HCEC 1CT (cell line): Measurements from ENCODE around the gene MYH9.
"Not testable (repeated sequence)": the region's sequence is repeated elsewhere in the genome, so short reads cannot be mapped to it uniquely, and the experiment has no call there.

Experiments used
- DNase-seq: peaks from one replicate; pipeline ENCODE4 v3.0.0-alpha.2; 2017

MYH9 gene

GRCh38 chr22:36261675-36262074, 126.1 kb downstream of the MYH9 start:
- not testable (repeated sequence) for DNase-seq

DNA sequence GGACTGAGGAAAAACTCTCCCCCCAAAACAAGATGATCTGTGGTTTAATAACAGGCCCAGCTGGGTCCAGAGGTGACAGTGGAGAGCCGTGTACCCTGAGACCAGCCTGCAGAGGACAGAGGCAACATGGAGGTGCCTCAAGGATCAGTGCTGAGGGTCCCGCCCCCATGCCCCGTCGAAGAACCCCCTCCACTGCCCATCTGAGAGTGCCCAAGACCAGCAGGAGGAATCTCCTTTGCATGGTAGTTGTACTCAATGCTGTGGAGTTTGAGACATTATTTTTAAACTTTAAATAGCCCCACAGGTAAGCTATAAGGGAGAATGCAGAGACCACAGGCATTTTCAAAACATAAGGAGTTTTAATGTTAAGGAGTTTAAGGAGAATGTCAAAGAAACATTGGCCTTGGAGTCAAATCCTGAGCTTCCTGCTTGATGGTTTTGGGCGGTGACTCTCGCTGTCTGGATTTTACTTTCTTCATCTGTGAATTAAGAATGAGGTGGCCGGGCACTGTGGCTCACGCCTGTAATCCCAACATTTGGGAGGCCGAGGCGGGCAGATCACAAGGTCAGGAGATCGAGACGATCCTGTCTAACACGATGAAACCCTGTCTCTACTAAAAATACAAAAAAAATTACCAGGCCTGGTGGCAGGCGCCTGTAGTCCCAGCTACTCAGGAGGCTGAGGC, 128.0 kb downstream of the MYH9 start:
- DNase-seq, result no peak

GRCh38 chr22:36258701-36259614, 128.8 kb downstream of the MYH9 start:
- no peak for DNase-seq

- DNase-seq, result no peak
Observed at GRCh38 chr22:36257948-36258670, 129.7 kb downstream of the MYH9 start.

- DNase-seq, result no peak
Observed at GRCh38 chr22:36257308-36257707, 130.5 kb downstream of the MYH9 start.

DNA sequence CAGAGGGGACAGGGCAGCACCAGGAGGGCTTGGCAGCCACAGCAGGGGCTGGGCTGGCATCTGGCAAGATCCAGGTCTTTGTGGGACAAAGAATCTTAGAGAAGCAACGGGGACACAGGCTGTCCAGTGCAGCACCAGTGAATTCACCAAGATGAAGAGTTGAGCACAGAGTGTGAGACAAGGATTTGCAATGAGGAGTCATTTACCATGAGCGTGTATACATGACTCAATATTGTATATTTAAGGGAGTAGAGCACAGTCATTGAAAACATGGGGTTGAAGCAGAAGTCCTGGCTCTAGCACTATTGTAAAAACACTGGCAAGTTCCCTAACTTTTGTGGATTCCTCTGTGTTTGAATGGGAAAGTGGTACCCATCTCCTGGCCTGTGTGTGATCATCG, 131.3 kb downstream of the MYH9 start:
- no peak for DNase-seq

- not testable (repeated sequence) for DNase-seq
Observed at GRCh38 chr22:36255572-36255971, 132.2 kb downstream of the MYH9 start.

DNA sequence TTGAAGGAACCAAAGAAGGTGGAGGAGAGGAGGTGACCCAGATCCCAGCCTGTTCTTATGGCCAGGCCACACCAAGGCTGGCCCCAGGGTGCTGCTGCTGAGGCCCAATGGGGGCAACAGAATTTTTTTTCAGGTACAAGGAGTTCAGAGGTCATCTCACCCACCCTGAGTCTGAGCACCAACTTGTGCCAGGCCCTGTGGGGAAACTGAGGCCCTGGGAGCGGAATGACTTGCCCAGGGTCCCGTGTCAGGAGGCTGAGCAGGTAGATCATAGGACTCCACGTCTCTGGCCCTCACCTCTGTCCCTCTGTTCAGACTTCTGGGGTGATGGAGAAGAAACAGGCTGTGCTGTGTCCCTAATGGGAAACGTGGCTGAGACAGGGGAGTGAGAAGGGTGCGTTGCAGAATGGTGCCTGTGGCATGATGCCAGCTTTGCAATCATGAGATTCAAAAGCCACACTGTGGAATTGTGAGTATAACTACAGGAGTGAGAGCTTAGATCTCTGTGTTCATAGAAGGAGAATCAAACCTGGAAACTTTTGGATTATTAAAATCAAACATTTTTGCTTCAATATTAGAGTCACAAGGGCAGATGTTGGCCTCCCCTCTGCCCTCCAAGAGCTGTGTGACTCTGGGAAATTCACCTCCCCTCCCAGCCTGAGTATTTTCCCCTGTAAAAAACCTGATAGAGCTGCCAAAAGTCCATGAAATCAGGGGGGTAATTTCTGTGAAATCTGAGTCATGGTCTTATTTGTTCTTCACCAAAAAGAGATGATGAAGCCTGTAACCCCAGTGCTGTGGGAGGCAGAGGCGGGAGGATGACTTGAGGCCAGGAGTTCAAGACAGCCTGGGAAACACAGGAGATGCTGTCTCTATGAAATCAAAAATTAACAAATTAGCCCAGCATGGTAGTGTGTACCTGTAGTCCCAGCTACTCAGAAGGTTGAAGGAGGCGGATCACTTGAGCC, 134.0 kb downstream of the MYH9 start:
- no peak for DNase-seq

DNA sequence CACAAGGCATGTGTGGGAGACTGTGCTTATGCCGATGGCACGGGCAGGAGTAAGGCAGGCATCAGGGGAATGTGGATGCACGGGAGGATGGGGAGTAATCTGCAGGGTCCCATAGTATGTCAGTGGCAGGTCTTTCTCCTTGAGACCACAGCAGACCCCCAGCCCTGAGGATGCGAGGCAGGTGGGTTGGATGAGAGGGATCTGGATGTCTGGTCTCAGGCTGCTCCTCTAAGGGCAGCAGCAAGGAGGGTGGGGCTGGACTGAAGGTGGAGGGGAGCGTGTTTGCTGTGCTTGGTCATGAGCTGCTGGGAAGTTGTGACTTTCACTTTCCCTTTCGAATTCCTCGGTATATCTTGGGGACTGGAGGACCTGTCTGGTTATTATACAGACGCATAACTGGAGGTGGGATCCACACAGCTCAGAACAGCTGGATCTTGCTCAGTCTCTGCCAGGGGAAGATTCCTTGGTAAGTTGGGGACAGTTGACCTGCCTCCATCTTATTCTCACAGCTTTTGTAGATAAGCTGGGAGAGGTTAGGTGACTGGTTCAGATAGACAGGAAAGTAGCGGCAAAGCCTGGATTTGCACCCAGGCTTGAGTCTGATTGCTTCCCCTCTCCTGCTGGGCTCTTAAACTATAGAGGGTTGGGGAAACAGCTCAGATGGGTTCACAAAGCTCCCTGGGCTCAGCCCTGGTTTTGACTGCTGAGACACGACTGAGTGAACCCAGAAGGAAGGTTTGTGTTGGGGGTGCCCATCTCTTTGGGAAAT, 134.8 kb downstream of the MYH9 start, which contains the start of gene APOL1:
APOL1 (plus strand) TSS at position 380 of the 769 bp plus-strand sequence. CDS start 1,823 bp downstream, outside the sequence.
- DNase-seq, result peak; percentile 31

DNA sequence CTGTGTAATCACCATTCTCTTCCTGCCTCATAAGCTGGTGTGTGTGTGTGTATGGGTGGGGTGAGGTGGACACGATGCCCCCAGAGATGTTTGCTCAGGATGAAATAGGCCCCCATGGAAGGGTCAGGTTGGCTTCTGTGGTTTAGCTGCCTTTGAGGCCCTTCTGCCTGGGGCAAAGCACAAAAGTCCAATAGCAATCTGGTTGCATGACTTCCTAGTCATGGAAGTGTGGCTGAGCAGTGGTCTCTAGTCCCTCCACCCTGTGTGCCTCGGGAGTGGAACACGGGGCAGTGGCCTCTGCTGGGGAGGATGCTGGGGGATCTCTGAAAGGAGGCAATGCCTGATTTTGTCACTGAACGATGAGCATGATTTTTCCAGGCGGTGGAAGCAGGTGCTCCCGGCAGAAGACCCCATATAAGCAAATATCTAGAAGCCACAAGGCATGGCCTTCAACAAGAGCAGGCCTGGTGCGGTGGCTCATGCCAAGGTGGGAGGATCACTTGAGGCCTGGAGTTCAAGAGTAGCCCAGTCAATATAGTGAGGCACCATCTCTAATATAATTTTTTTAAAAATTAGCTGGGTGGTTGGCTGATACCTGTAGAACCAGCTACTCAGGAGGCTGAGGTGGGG, 135.7 kb downstream of the MYH9 start:
- DNase-seq, result not testable (repeated sequence)

DNA sequence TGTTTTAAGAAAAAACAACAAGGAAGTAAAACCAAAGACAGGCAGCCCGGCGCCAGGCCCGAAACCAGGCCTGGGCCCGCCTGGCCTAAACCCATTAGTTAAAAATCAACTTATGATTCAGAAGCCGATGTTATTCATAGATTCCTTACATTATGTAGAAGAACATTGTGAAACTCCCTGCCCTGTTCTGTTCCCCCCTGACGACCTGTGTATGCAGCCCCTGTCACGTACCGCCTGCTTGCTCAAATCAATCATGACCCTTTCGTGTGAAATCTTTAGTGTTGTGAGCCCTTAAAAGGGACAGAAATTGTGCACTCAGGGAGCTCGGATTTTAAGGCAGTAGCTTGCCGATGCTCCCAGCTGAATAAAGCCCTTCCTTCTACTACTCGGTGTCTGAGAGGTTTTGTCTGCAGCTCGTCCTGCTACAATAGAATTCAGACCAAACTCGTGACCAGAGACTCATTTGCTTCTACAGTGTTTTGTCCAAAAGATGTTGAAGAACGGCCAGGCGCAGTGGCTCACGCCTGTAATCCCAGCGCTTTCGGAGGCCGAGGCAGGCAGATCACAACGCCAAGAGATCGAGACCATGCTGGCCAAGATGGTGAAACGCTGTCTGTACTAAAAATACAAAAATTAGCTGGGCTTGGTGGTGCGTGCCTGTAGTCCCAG, 137.3 kb downstream of the MYH9 start:
- not testable (repeated sequence) for DNase-seq

DNA sequence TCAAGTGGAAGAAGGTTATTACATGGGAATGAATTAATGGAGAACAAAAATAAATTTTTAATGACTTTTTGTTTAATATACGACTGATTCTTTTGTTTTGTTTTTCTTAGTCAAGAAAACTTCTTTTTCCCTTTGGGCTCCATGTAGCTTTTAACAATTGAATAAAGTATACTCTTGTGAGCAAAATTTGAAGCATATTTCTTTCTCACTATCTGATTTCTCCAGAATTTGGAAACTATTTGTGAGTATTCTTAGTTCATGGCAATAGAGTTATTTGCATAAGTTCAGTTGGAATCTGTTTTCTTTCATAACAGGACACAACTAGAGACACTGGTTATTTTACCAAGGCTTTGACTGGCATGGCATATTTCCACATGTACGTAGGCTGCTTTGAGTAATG, 138.6 kb downstream of the MYH9 start:
- no peak for DNase-seq

- no peak for DNase-seq
Observed at GRCh38 chr22:36247955-36248354, 139.8 kb downstream of the MYH9 start.

- DNase-seq, result no peak
Observed at GRCh38 chr22:36246718-36247117, 141.0 kb downstream of the MYH9 start.

GRCh38 chr22:36245805-36246356, 141.9 kb downstream of the MYH9 start:
- DNase-seq, result no peak

- DNase-seq, result no peak
Observed at GRCh38 chr22:36244522-36245391, 143.0 kb downstream of the MYH9 start.

GRCh38 chr22:36243986-36244385, 143.8 kb downstream of the MYH9 start:
- no peak for DNase-seq

DNA sequence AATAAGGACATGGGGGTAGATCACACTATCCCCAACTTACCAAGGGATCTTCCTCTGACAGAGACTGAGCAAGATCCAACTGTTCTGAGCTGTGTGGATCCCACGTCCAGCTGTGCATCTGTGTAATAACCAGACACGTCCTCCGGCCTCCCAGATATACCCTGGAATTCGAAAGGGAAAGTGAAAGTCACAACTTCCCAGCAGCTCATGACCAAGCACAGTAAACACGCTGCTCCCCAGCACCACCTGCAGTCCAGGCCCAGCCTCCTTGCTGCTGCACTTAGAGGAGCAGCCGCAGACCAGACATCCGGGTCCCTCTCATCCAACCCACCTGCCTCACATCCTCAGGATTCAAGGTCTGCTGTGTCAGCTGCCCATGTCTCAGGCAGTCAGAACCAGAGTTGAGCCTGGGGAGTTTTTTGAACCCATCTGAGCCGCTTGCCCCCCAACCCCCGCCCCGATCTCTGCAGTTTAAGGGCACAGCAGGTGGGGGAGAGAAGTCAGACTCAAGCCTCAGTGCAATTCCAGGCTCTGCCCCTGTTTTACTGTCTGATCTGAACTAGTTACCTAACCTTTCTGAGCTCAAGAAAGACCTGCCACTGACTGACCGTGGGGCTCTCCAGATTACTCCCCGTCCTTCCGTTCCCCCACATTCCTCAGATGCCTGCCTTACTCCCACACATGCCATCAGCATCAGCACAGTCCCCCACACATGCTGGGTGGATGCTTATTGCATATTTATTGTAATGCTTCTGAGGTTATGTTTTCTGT, 148.2 kb downstream of the MYH9 start, which contains the start of gene APOL2:
APOL2 (minus strand) TSS at position 127 of the 771 bp plus-strand sequence. CDS start 6,365 bp downstream, outside the sequence.
- peak; percentile 94 for DNase-seq
